Measurements from ENCODE around the gene STARD6.
"Not testable (repeated sequence)": the region's sequence is repeated elsewhere in the genome, so short reads cannot be mapped to it uniquely, and the experiment has no call there.

The STARD6 gene, protein sequence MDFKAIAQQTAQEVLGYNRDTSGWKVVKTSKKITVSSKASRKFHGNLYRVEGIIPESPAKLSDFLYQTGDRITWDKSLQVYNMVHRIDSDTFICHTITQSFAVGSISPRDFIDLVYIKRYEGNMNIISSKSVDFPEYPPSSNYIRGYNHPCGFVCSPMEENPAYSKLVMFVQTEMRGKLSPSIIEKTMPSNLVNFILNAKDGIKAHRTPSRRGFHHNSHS

DNA sequence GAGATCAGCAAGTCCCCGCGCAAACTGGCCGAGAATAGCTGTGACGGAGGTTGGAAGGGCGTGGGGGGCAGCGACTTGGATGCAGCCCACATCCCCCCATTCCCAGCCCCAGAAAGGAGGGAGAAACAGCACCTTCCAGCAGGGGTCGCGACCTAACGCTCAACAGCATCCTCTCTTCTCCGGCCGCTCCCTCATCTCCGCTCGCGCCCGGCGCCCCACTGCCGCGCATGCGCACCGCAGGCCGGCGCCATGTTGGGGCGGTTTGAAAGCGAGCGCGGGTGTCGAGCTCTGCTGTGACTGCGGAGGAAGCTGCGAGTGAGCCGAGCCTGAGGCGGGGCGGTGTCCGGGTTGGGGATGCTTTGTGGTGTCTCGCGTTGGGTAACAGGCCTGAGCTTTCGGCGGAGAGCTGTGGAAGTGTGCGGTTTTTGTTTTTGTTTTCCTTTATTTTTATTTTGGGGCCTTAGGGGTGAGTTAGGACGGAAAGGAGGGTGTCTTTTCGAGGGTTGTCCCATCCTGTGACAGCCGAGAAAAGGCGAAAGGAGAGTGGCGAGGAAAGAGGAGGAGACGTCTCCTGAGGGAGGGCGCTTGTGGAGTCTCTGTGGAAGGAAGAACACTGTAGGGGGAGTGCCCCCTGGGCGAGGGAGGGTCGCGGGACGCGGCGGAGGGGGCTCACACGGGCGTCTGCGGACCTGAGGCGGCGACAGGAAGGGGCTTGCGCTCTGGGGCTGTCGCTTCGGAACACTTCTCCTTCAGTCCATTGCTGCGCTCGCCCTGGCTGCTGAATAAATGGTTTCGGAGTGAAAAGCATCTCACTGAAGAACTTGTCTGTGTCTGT is at the start of gene STARD6, which contains the start of gene C18orf54:
Gene STARD6, minus strand, starts transcription at position 199 of the 835 bp plus-strand sequence. CDS start 3,285 bp downstream, outside the sequence.
Gene C18orf54, plus strand, starts transcription at position 247 of the 835 bp plus-strand sequence. CDS start 2,667 bp downstream, outside the sequence.
- peak; percentile 94 for DNase-seq (ENCODE audit: low spot score)
- Mint-ChIP-seq H3K9me3 (no peaks in the 10 kb centered on the region), H3K27ac (peak within 1 kb of the TSS; percentile 97), H3K27me3 (ENCODE audit: low read depth) (peaks cover 4% of the 10 kb centered on the region), H3K4me3 (peak within 1 kb of the TSS; percentile 96), H3K36me3 (ENCODE audit: low read depth) (peaks cover 17% of the 10 kb centered on the region), H3K4me1 (ENCODE audit: low read depth) (peaks cover 23% of the 10 kb centered on the region)

GRCh38 chr18:54405290-54405689 is 47.6 kb upstream of the STARD6 start:
- DNase-seq (ENCODE audit: low spot score): no peak
- no peaks in the 10 kb centered on the region for H3K4me1 Mint-ChIP-seq (ENCODE audit: low read depth)
- H3K36me3 Mint-ChIP-seq (ENCODE audit: low read depth): no peaks in the 10 kb centered on the region
- no peak overlapping the region for H3K27ac Mint-ChIP-seq
- H3K4me3 Mint-ChIP-seq: no peak overlapping the region
- peaks cover 15% of the 10 kb centered on the region for H3K27me3 Mint-ChIP-seq (ENCODE audit: low read depth)
- H3K9me3 Mint-ChIP-seq: no peaks in the 10 kb centered on the region

DNA sequence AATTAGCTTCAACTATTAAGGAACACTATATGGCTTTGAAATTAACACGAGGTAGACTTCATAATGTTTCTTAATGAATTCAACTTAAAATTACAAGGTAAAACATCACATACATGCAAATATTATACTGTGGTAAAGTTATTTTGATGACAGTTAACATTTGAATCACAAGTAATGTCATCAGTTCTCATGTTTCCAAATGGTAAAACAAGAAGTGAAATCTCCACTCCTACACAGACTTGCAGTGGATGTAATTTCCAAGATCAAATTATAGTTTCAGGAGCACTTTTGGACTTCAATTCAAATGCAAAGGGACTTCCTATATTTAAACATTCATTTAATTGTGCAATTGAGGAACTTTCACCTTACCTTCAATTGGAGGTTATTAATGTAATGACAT is 39.1 kb upstream of the STARD6 start:
- no peaks in the 10 kb centered on the region for H3K9me3 Mint-ChIP-seq
- no peak for DNase-seq (ENCODE audit: low spot score)
- peaks cover 6% of the 10 kb centered on the region for H3K4me1 Mint-ChIP-seq (ENCODE audit: low read depth)
- peaks cover 5% of the 10 kb centered on the region for H3K27me3 Mint-ChIP-seq (ENCODE audit: low read depth)
- no peak overlapping the region for H3K27ac Mint-ChIP-seq
- H3K4me3 Mint-ChIP-seq: no peak overlapping the region
- H3K36me3 Mint-ChIP-seq (ENCODE audit: low read depth): no peaks in the 10 kb centered on the region

DNA sequence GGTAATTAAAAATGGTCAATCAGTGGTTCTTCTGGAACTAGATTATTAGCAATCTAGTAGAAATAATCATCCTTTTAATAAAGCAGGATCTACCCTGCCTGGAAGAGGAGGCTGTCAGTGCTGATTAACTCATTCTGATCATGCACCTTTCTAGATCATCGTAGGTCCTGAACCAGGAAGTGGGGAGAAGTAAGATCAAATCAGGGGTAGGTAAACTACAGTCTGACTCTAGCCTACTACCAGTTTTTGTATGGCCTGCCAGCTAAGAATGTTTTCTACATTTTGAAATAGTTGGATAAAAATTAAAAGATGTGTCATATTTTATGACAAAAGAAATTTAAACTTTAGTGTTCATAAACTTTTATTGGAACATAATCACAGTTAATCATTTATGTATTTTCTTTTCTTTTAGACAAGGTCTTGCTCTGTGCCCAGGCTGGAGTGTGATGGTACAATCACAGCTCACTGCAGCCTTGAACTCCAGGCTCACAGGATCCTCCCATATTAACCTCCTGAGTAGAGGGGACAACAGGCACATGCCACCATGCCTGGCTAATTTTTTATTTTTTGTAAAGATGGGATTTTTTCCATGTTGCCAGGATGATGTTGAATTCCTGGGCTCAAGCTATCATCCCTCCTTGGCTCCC is 36.1 kb upstream of the STARD6 start:
- no peak overlapping the region for H3K27ac Mint-ChIP-seq
- no peaks in the 10 kb centered on the region for H3K9me3 Mint-ChIP-seq
- H3K4me3 Mint-ChIP-seq: no peak overlapping the region
- peaks cover 23% of the 10 kb centered on the region for H3K4me1 Mint-ChIP-seq (ENCODE audit: low read depth)
- H3K27me3 Mint-ChIP-seq (ENCODE audit: low read depth): peaks cover 5% of the 10 kb centered on the region
- DNase-seq (ENCODE audit: low spot score): no peak
- no peaks in the 10 kb centered on the region for H3K36me3 Mint-ChIP-seq (ENCODE audit: low read depth)

DNA sequence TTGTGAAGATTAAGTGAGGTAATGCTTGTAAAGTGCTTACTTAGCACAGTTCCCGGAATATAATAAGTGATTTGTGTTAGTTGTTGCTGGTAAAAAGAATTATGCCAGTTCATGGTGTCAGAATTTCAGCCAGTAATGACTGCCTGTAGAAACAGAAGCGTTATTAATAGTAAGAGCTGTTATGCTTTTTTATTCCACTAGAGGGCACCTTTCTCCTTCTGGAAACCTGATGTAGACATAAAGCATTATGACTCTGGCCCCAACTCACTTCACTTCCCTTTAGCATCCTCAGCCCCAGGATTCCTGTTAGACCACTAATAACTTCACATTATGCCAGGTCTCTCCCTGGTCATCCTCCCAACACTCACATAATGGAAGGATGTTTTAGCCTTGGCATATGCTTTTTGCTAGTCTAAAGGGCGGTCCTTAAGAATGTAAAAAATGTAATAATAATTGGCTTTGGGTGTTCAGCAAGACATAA is 34.9 kb upstream of the STARD6 start:
- Mint-ChIP-seq H3K9me3 (no peaks in the 10 kb centered on the region), H3K27me3 (ENCODE audit: low read depth) (peaks cover 1% of the 10 kb centered on the region), H3K36me3 (ENCODE audit: low read depth) (no peaks in the 10 kb centered on the region), H3K27ac (no peak overlapping the region), H3K4me3 (no peak overlapping the region), H3K4me1 (ENCODE audit: low read depth) (peaks cover 32% of the 10 kb centered on the region)
- no peak for DNase-seq (ENCODE audit: low spot score)

DNA sequence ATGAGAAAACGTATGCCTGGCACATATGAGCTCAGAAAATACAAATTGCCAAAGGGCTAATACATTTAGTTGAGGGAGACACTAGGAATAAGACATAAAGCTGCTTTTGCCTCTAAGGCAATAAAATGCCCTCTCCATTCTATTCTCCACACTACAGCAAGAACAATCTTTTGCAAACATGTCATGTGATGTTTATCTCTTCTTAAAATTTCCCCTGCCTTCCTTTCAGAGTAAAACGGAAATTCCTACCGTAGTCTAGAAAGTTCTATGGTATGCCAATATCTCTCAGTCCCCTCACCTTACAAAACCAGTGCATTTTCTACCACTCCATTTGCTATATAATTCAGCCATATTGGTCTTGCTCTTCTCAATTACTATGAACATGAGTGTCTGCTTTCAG is 33.2 kb upstream of the STARD6 start:
- H3K27me3 Mint-ChIP-seq (ENCODE audit: low read depth): no peaks in the 10 kb centered on the region
- no peak overlapping the region for H3K4me3 Mint-ChIP-seq
- H3K36me3 Mint-ChIP-seq (ENCODE audit: low read depth): peaks cover under 1% of the 10 kb centered on the region
- no peak overlapping the region for H3K27ac Mint-ChIP-seq
- no peak for DNase-seq (ENCODE audit: low spot score)
- H3K9me3 Mint-ChIP-seq: no peaks in the 10 kb centered on the region
- peaks cover 34% of the 10 kb centered on the region for H3K4me1 Mint-ChIP-seq (ENCODE audit: low read depth)

DNA sequence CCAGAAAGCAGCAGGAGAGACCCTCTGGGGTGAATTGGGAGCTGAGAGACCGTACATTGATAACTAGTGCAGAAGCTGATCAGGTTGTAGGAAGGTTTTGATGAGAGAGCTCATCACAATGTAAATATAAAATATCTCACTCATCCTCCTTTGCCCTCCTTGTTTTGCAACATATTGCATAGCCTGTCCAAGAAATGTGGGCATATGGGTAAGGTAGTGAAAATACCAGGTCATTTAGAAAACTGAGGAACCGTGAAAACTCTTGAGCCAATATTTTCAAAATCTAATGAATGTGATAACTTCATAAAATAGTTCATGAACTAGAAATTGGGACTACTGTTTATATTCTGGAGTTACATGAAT is 31.5 kb upstream of the STARD6 start:
- no peak overlapping the region for H3K27ac Mint-ChIP-seq
- H3K36me3 Mint-ChIP-seq (ENCODE audit: low read depth): peaks cover 1% of the 10 kb centered on the region
- no peak for DNase-seq (ENCODE audit: low spot score)
- H3K27me3 Mint-ChIP-seq (ENCODE audit: low read depth): no peaks in the 10 kb centered on the region
- peaks cover 34% of the 10 kb centered on the region for H3K4me1 Mint-ChIP-seq (ENCODE audit: low read depth)
- H3K4me3 Mint-ChIP-seq: peak overlapping the region; percentile 11
- no peaks in the 10 kb centered on the region for H3K9me3 Mint-ChIP-seq

DNA sequence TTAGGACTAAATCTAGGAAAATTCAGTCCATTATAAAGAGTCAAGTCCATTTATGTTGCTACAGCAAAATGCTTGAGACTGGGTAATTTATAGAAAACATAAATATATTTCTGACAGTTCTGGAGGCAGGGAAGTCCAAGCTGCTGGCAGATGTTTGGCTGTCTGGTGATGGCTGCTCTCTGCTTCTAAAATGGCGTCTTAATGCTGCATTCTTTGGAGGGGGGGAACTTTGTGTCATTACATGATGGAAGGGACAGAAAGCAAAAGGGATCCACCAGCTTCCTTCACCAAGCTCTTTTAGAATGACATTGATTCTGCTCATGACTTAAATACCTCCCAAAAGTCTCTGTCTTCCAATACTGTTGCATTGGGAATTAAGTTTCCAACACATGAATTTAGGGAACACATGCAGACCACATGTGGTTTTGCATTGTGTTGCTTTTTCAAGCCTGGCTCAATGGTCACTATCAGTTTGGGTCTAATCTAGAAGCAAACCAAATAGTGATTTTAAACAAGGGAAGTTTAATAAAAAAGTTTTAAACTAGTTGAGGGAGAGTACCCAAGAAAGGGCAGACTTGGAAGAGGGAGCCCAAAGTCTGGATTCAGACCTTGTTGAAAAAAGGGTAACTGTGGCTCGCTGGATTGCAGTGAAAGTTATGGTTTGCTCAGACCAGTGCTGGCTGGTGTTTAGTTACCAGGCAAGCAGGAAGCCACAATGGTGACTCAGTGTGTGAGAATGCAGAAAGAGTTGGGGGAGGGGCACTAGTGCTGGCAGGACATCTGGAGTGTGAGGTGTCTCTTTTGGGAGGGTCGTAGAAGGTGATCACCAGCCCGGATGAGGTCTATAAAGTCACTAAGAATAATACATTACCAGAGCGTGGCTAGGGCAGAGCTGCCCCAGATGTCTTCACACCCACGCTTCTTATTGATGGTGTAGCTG is 30.8 kb upstream of the STARD6 start:
- Mint-ChIP-seq H3K9me3 (no peaks in the 10 kb centered on the region), H3K4me3 (peak overlapping the region; percentile 11), H3K36me3 (ENCODE audit: low read depth) (peaks cover 1% of the 10 kb centered on the region), H3K27ac (no peak overlapping the region), H3K27me3 (ENCODE audit: low read depth) (no peaks in the 10 kb centered on the region), H3K4me1 (ENCODE audit: low read depth) (peaks cover 34% of the 10 kb centered on the region)
- peak; percentile 56 for DNase-seq (ENCODE audit: low spot score)

DNA sequence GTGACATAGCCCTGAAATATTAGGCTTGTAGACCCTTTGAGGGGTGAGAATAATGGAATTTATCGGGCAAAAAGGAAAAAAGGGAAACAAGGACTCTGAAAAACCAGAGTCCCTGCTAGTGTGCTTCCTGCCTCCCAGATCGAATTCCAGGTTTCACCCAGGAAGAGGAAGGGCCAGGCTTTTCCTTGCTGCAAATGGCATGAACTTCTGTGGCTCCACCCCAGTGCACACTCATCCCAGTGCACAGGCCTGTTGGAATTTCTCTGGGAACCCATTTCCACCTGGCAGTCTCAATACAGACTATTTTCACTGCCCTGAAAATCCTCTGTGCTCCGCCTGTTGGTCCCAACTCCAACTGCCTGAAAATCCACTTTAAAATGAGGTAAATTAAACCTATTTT is 30.0 kb upstream of the STARD6 start:
- DNase-seq (ENCODE audit: low spot score): no peak
- Mint-ChIP-seq H3K27me3 (ENCODE audit: low read depth) (no peaks in the 10 kb centered on the region), H3K36me3 (ENCODE audit: low read depth) (peaks cover 1% of the 10 kb centered on the region), H3K27ac (no peak overlapping the region), H3K9me3 (no peaks in the 10 kb centered on the region), H3K4me1 (ENCODE audit: low read depth) (peaks cover 32% of the 10 kb centered on the region), H3K4me3 (no peak overlapping the region)

- H3K9me3 Mint-ChIP-seq; H3K4me3 Mint-ChIP-seq; H3K27ac Mint-ChIP-seq; DNase-seq (ENCODE audit: low spot score); H3K36me3 Mint-ChIP-seq (ENCODE audit: low read depth); H3K27me3 Mint-ChIP-seq (ENCODE audit: low read depth): not testable (repeated sequence)
- peaks cover 28% of the 10 kb centered on the region for H3K4me1 Mint-ChIP-seq (ENCODE audit: low read depth)
Measured at GRCh38 chr18:54386800-54387495, 29.3 kb upstream of the STARD6 start.

DNA sequence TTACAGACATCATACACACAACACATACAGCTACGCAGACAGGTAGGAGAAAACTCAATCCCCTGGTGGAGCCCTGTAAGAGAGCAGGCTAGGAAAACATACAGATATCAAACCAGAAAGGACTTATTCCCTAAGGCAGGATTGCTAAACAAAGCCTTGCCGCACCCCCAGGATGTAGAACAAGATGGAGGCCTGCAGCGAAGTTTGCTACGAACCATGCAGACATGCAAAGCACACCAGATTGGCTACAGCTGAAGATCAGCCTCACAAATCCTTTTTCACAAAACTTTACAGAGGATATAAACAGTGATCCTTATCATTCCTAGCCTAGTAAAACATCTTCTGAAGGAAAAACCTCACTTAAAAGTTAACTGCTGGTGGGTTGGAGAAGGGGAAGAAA is 28.4 kb upstream of the STARD6 start:
- peaks cover 7% of the 10 kb centered on the region for H3K36me3 Mint-ChIP-seq (ENCODE audit: low read depth)
- H3K27me3 Mint-ChIP-seq (ENCODE audit: low read depth): no peaks in the 10 kb centered on the region
- H3K27ac Mint-ChIP-seq: no peak overlapping the region
- no peak overlapping the region for H3K4me3 Mint-ChIP-seq
- H3K4me1 Mint-ChIP-seq (ENCODE audit: low read depth): peaks cover 25% of the 10 kb centered on the region
- DNase-seq (ENCODE audit: low spot score): no peak
- H3K9me3 Mint-ChIP-seq: no peaks in the 10 kb centered on the region

DNA sequence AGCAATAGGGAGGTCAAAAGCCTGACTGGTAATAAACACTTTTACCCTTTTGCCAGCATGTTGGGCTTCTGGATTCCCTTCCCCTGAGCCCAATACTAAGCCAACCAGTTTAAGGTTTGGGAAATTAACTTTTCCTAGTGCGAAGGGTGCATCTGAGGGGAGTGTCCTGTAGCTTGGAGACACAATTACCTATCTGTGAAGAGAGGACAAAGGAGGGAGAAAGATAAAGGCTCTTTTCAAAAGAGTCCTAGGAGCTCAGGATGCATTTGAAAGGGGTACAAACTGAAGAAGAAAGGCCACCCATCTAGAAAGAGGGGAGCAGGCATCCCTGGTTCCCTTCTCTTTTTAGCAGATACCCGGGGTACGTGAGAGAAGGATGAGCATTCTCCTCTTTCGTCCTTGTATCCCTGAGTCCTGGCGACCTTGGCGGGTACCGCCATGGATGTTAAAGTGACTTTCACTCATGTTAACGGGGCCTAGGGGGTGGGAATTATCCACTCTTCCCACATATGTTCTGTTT is 25.1 kb upstream of the STARD6 start:
- Mint-ChIP-seq H3K36me3 (ENCODE audit: low read depth) (peaks cover 14% of the 10 kb centered on the region), H3K4me1 (ENCODE audit: low read depth) (peaks cover 2% of the 10 kb centered on the region), H3K27me3 (ENCODE audit: low read depth) (no peaks in the 10 kb centered on the region), H3K4me3 (no peak overlapping the region), H3K9me3 (no peaks in the 10 kb centered on the region), H3K27ac (no peak overlapping the region)
- no peak for DNase-seq (ENCODE audit: low spot score)

DNA sequence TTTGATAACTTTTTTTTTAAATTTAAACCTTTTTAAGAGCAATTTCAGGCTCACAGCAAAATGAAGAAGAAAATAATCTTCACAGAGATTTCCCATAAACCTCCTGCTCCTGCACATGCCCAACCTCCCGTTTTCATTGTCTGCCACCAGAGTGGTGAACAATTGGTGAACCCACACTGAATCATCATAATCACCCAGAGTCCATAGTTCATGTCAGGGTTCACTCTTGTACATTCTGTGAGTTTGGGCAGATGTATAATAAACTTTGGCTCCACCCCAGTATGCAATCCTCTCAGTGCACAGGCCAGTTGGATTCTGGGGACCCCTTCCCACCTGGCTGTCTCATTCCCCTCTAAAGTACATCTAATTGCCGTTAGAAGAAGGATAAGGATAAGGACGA is 24.4 kb upstream of the STARD6 start:
- Mint-ChIP-seq H3K4me1 (ENCODE audit: low read depth) (peaks cover 2% of the 10 kb centered on the region), H3K4me3 (no peak overlapping the region), H3K9me3 (no peaks in the 10 kb centered on the region), H3K36me3 (ENCODE audit: low read depth) (peaks cover 14% of the 10 kb centered on the region), H3K27me3 (ENCODE audit: low read depth) (no peaks in the 10 kb centered on the region), H3K27ac (no peak overlapping the region)
- no peak for DNase-seq (ENCODE audit: low spot score)

Measured in T-helper 2 cell treated with Interferon-gamma antibody and Interleukin-4, amounts not matched to agents 5 μg/mL and 100 μg/mL, for 36 hours (primary cell).